Esophagus mucosa (tissue), 1 donor: ENCODE results near the gene EGFL8. TPM values are rescaled to one million over a fixed set of nuclear protein-coding genes. Genes with fewer than 3 reads are reported as not detected.
A peak's percentile ranks its signal among the peaks of the same experiment; 100 is the strongest.
"Not testable (repeated sequence)": the region's sequence is repeated elsewhere in the genome, so short reads cannot be mapped to it uniquely, and the experiment has no call there.

ENCODE experiments used
- ATAC-seq: fragments of 200-7000 bp; cut with Tn5 transposase; one replicate; pipeline ENCODE4 v1.9.1; 2020
- total RNA-seq: library from RNA; stranded (reverse); gene quantifications from one replicate; pipeline ENCODE4 v1.2.4, GENCODE V29; 2023
- donor health status: DM: yes; HTN: yes; CAD: no.

EGFL8 gene
- total RNA-seq, 1 donor from 2014 or later = 10.2 TPM

DNA sequence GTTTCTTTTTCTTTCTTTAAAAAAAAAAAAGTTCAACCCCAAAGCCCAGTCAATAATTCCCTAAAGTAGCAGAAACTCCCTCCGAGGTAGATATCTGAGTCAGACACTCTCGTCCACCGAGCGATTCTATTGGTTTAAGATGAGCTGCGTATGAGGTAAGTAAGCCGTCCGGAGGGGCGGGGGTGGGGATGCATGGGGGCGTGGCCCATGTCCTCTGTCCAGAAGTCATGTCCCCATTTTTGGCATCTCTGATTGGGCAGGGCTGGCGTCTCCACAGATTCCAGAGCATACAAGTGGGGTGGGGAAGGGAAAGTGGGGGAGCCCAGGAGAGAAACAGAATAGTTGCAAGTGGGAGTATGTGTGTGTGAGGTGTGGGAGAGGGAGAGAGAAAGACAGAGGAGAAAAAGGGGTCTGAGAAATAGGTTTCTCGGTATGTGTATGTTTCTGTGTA is 21.3 kb downstream of the EGFL8 start:
- peak; percentile 54 for ATAC-seq

DNA sequence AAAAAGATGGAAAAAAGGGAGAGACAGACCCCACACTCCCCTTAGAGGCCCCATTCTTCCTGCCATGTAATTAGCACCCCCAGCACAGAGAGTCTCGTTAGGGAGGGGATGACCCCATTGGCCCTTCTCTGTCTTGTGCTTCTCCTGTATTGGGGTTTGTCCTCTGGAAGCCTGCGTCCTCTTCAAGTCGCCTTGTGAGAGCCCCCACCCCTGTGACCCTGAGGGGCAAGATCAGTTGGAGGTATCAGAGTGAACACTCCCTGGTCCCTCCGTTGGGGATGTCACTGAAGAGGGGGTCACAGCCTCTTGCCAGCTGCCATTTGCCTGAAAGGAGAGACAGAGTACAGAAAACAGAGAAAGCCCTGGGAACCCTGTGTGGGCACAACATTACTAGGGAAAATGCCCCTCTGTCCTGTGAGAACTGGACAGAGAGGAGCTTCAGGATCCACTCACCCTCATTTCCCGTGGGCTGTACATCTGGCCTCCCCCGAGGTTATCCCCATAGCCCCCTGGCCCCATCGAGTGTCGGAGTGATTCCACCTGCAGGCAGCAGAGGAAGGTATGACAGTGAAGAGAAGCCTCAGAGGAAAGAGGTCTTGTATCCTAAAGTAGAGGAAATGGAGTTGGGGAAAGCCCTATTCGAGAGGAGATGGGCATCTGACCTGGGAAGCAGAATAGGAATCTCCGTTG is 21.9 kb downstream of the EGFL8 start:
- not testable (repeated sequence) for ATAC-seq

DNA sequence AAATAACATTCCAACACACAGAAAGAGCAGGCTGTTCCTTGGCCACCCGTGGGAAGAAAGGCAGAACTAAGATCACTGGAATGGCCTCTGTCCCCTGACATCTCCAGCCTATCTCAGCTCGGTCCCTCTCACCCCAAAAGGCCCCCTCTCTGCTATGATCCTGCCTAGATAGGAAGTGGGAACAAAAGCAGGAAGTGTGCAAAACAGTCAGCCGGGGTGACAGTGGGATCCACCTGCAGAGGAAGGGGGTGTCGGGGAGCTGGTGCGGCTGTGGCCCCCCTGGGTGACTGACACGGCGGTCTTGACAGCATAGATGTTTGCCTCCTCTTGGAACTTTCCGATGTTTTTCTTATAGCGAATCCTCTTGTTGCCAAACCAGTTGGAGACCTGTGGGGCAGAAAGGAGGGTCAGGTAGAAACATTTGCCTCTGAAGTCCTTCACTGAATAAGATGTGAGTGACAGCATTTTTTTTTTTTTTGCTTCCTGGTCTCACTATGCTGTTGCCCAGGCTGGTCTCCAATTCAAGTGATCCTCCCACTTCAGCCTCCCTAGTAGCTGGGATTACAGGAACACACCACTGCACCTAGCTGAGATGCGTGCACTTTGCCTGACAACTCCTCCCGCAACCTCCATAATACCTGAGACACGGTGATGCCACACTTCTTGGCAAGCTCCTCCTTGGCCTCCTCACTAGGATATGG is 22.8 kb downstream of the EGFL8 start:
- no peak for ATAC-seq

DNA sequence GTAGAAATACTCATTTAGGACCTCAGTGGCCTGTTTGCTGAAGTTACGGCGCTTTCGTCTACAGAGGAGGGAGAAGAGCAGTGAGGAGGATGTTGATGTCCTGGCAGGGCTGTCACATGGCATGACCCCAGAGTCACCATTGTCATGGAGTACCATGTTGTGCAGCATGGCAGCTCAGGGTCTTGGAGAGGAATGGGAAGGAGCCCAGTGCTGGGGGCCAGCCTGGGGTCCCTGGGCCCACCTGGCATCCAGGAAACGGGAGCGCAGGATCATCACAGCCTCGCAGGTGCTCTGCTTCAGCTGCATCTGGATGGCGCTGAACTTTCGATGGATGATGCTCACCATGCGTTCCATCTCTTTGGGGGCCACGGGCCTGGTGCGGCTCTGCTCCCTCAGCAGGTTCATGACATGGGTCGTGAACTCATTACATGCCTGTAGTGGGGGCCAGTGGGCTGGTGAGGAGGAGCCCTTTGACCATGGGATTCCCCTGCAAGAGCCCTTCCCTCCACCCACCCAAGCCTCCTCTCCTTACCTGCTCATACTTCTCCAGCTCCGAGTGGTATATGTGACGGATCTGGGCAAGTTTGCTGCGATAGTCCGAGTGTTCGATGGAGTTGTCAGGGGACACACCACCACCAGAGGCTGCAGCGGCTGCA is 23.5 kb downstream of the EGFL8 start:
- not testable (repeated sequence) for ATAC-seq

DNA sequence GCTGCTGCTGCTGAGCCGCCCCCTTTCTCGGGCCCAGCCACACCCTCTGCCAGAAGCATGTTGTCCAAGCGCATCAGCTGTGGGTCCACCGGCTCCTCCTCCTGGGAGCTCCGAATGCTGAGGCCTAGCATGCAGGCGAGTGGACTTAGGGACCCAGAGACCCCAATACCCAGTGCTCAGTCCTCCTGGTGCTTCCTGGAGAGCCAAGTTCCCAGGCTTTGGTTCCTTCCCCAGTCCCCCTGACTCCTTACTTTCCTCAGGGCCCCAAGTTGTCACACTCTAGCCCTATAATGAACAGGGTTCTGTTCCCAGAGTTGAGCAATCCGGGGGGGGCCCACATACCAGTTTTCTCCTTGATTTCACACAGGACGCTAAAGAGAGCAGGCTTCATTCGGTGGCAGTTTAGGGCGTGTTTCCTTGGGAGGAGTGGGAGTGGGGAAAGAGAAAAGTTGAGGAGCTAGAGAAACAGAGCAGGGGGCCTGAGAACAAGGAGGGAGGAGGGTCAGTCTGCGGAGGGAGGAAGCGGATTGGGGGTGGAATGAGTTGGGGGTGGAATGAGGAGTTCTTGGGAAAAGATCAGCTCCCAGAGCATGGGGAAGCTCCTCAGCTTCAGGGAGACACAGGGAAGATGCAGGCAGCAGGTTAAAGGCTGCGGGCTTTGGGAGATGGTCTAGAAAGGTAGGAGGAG is 24.1 kb downstream of the EGFL8 start:
- ATAC-seq = no peak

DNA sequence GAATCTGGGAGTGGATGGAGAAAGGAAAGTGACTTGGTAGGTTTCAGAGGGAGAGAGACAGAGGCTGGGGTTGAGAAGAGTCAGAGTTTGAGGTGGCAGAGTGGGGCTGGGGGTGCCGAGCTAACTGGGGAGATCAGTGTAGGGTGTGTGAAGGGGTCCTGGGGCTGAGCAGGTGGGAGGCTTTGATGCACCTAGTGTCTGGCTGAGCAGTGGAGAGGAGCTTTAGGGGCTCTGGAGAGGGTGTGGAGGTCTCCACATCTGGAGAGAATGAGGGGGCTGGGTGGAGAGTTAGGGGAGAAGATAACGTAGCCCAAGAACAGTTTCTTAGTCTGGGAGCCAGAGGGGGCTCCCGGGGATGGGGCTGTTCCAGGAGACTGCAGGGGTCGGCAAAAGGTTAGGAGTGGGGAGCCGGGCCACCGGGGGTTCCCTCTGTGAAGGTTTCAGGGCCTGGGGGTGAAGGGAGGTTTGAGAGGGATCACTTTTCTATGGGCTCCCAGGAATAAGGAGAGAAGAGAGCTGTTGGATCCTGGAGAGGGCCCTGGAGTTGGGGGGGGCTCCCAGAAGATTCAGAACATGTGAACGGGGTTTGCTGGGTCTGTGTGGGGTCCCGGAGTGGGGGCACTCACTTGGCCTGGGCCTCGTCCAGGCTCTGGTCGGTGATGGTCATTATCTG is 24.8 kb downstream of the EGFL8 start:
- ATAC-seq = peak; percentile 1

DNA sequence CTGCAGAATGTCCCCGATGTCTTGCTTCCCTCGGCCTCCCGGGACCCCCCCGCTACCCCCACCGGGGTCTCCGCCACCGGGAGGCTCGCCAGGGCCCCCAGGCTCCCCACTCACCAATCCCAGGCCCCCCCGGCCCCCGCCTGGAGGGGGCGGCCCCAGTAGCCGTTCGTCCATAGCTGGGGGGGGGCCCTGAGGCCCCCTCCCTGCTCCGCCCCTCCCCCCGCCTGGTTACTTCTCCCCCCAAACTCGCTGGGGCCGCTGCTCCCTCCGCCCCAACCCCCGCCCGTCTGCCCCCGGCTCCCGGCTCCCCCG is 25.3 kb downstream of the EGFL8 start:
- peak; percentile 0 for ATAC-seq

DNA sequence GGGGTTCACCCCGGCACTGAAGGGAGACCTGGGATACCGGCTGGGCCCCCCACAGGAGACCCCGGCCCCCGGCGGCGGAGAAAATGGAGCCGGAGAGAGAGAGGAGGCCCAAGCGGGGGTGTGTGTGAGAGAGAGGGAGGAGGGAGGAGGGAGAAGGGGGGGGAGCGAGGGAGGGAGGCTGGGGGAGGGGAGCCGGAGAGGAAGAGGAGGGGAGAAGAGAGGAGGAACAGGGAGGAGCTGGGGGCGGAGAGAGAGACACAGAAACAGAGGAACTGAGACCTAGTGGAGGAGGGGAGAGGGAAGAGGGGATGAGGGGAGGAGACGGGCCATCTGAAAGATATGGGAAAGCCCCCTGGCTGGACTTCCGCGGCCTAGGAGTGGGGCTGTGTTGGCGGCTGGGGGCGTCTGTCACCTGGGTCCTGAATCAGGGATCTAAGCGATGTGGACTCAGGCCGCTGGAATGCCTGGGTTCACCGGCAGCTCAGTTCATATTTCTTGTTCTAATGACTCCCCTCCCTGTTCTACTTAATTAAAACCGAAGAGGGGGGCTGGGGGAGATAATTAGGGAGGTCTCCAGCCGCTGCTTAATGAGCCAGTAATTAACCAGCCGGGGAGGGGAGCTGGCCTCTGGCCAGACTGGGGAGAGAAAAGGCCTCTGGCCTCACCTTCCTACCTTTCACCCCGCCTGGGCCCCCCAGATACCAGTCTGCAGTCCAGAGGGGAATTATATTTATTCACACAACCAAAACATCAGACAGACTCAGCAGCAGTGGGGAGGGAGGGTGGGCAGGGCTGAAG is 25.9 kb downstream of the EGFL8 start, which contains the start of gene PBX2:
Gene PBX2 (minus strand): TSS at position 149 of the 798 bp plus-strand sequence. CDS start 287 bp downstream, outside the sequence.
- peak; percentile 74 for ATAC-seq

DNA sequence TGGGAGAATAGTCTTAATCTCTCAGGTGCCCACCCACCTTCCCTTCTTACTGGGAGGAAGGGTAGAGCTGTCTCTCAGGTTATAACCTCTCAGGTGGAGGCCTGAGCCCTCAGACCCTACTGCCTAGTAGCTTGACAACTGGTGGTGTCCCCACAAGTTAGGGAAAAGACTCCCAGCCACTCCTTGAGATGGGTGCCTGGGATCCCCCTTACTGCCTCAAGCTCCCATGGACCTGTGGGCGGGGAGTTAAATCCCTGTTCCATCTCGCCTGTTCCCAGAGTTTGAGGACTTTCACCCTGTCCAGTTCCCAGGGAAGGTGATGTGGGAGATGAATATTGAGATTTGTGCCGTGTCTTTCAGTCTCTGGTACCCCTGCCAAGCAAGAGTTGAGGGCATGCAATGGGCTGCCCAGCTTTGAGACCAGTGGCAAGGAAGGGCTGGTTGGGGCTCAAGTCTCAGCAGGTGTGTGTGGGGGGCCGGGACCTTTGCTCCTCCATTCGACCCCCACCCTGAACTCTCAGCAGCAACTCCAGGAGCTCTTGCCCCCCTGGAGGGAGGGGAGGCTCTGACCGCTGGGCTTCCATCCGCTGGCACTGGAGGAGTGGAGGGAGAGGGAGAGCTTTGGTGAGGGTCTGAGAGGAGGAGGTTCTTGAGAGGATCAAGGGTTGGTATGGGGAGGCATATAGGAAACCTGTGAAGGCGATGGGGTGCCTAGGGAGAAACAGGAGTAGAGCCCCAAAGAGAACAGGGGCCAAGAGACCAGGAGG is 26.7 kb downstream of the EGFL8 start:
- ATAC-seq = no peak

DNA sequence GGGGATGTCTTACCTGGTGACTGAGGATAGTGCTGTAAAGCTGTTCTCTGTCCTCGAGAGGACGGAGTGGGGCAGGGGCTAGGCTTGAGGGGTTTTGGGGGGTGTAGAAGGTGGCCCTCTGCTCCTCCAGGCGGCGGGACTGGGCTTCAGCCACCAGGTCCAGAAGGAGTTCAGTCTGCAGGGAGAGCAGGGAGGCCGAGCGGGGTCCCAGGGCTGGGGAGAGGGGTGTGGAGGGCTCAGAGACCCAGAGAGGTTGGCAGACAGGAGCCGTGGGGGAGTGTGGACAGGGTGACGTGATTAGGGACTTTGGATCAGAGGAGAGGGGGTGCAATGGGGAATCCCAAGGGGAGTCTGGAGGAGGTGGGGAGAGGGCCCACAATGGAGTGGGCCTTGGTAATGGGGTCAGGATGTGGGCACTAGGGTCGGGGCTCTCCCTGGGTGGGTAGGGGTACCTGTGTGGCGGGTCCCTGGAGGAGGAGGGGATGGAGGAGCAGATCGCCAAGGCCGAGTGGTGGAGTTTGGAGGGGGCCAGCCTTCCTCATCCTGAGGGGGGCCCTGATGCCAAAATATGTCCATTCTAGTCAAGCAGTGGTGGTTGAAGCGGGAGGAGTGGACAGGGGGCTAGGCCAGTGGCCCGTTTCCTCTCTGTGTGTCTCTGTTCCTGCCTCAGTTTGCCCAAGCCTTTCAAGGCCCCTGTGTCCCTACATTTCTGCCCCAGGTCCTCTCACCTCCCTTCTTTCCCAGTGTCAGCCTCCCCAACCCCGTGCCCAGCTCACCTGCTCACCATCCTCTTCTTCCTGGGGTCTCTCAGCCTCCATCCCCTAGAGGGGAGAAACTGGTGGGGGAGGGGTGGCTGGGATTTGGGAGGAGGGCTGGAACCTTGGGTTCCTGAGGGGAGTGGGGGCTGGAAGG is 27.6 kb downstream of the EGFL8 start:
- no peak for ATAC-seq

DNA sequence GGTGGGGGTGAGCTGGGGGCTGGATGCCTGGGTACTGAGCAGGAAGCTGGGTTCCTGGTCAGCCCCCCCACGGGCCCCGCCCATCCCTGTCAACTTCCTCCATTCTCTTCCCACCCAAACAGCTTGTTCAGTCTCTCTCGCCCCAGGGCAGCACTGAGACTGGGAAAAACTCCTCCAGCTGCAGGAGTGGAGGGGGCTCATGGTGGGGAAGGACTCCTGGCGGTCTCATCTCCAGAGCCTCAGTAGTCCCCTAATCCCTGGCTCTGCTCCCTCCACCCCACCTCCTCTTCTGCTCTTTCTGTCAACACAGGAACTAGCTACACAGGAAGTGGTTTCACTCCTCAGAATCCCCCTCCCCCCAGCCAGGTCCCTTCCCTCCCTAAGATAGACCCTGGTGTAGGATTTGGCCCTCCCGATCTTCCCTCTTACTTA is 28.2 kb downstream of the EGFL8 start, which contains the start of gene GPSM3:
Gene GPSM3 (minus strand): TSS at position 36 of the 432 bp plus-strand sequence. CDS start 130 bp downstream, outside the sequence.
- ATAC-seq = no peak

DNA sequence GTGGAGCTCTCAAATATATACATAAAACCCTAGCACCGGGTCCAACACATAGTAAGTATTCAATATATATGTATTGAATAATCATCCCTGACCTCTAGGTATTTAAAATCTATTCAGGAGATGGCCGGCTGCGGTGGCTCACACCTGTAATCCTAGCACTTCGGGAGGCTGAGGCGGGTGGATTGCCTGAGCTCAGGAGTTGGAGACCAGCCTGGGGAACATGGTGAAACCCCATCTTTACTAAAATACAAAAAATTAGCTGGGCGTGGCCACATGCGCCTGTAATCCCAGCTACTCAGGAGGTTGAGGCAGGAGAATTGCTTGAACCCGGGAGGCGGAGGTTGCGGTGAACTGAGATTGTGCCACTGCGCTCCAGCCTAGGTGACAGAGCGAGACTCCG is 28.7 kb downstream of the EGFL8 start:
- not testable (repeated sequence) for ATAC-seq

DNA sequence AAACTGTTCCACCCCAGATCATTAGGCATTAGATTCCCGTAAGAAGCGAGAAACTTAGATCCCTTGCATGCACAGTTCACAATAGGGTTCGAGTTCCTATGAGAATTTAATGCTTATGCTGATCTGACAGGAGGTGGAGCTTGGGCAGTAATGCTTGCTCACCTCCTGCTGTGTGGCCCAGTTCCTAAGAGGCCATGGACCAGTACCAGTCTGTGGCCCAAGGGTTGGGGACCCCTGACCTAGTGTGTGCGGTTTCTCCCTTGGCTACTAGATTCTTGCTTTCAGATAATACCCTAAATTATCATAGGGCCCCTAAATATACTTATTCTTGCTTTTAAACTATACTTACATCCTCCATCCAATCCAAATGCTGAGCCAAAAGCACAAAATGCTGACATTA is 30.0 kb downstream of the EGFL8 start:
- ATAC-seq = no peak

DNA sequence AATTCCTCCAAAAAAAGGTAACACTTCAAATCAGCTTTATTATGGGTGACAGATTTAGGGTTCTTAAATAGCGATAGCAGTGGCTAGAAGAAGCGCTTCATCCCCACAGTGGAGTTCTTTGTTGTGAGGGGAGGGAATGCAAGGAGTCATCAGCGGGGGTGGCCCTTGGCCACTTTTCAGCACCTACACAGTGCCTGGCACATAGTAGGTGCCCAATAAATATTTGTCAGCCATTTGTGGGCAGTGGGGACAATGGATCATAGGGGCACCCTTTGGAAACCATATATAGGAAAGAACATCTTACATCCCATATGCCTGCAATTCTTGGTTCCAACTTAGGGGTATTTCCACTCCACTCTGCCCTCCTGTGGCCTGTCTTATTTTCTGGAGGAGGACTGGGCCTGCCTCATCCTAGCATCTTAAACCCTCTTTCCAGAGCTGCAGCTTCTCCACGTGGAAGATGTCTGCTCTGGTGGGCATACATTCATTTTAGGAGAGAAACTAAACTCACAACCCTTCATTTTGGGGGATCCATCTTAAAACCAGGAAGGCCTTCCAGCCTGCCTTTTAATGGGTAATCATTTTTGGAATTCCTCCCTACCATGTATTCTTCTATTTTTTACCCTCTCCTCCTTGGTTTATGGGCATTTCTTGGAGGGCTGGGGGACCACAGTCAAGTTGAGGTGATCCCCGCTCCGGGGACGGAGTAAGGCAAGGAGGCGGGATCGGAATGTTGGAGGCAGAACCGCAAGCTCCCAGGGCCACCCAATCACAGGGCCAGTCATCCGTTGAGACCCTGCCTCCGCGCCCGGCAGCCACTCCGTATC is 30.6 kb downstream of the EGFL8 start:
- ATAC-seq = peak; percentile 8

DNA sequence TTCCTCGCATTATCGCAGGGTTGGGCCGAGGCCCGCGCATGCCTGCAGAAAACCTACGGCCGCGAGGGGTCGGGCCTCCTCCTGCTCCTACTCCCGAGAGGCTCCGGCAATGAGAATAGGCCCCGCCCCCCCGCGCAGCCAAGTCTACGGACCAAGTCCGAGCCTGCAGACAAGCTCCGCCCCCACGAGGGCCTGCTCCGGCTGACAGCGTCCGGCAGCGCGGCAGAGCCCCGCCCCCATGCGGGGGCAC is 31.2 kb downstream of the EGFL8 start:
- ATAC-seq = peak; percentile 94

DNA sequence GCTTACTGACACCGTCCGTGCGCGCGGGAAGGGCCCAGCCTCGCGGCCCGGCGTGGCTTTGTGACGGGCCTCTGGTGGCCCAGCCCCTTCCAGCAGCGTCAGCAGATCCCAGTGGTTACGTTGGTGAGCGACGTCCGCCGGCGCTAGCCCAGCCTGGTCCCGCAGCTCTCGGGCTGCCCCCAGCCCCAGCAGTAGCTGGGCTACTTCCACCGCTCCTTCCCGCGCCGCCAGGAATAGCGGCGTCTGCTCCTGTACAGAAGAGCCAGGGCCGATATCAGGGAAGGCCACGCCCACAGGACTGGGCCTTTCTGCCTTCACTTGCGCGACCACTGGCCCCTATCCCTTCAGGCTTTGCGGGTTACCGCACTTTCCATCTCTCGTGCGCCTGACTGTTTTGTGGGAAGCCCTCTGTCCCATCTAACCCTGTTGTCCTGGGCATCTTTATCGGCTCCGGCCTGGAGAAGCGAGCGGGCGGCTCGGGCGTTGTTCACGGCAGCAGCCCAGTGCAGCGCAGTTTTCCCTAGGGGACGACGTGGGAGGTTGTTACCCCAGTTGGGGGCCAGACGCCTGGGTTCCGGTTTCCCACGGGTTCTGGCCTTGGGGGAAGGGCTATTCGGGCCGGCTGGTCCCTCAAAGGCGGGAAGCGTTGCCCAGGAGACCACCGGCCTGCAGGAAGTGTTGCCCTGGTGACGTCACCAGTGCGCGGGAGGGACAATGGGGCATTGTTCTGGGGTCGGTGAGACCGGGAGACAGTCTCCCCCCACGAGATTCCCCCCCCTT is 31.7 kb downstream of the EGFL8 start:
- ATAC-seq = peak; percentile 16

DNA sequence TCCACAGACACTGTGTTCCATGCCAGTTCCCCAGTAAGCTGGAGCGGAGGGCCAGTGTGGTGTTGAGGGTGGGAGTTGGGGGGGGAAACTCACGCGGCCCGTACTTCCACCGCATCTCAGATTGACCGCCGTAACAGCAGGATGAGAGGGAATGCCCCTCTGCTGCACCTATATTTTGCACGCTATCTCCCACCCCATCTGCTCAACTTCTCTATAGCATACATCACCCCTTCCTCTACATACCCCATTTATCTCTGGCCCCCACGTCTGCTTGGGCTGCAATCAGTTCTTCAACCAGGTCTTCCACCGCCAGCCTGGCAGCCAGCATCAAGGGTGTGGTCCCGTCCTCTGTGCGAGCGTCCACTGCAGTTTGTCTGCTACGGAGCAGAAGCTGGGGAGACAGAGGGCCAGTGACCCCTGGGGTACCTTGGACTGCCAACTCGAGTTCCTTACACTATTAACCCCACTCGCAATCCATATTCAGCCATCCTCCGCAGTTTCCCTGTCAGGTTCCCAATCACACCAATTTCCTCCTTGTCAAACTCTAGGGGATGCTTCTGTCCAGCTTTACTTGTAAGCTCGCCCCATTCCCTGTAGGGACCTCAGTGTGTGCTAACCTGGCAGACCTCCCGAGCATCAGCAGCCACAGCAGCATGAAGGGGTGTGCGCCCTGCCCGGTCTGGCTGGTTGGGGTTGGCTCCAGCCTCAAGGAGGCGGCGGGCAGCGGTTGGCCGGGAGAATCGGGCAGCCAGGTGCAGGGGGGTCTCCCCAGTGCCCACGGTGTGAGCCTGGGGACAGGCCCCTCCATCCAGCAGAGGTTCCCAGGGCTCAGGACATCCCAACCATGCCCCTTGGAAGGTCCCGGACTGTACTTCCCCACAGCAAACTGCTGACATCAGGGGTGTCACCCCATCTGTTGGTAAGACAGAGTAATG is 32.6 kb downstream of the EGFL8 start:
- no peak for ATAC-seq
